Gastroesophageal sphincter (tissue), 4 donors: ENCODE results near the gene TRAM2. TPM values are rescaled to one million over a fixed set of nuclear protein-coding genes. Genes with fewer than 3 reads are reported as not detected.

Source experiments
- ATAC-seq: fragments of 150-250 bp; one replicate; pipeline ENCODE4 v1.9.1; 2016; ENCODE audit warnings: mild to moderate bottlenecking, moderate library complexity
- H3K27ac ChIP-seq, 4 donors: fragments of 200-600 bp; sonication (generic) in 3 of 4; 1 replicate in 3 of 4; 2 replicates in 1 of 4; pipeline ENCODE4 v1.5.1; 2016 to 2019
- H3K27me3 ChIP-seq: fragments of 200-600 bp; sonication (generic); one replicate; pipeline ENCODE4 v1.5.1; 2019
- H3K36me3 ChIP-seq, 2 donors: fragments of 200-600 bp; sonication (generic); one replicate each; pipeline ENCODE4 v1.5.1; 2019; ENCODE audit warnings: control low read depth in 1 of 2
- H3K4me1 ChIP-seq, 3 donors: fragments of 200-600 bp; sonication (generic); 1 replicate in 2 of 3; 2 replicates in 1 of 3; pipeline ENCODE4 v1.5.1; 2016 to 2019; ENCODE audit warnings: control low read depth in 2 of 3
- H3K4me3 ChIP-seq, 2 donors: fragments of 200-600 bp; sonication (generic); one replicate each; pipeline ENCODE4 v1.5.1; 2019; ENCODE audit warnings: mild to moderate bottlenecking in 1 of 2, moderate library complexity in 1 of 2
- H3K9me3 ChIP-seq, 3 donors: fragments of 200-600 bp; sonication (generic); one replicate each; pipeline ENCODE4 v1.5.1; 2017 to 2019; ENCODE audit warnings: control low read depth in 2 of 3
- EP300 ChIP-seq: sonication (generic); formaldehyde crosslinking; IDR thresholded peaks from one replicate; pipeline ENCODE4 v1.6.1; 2017; ENCODE audit warnings: antibody characterized with exemption, mild to moderate bottlenecking
- POLR2A ChIP-seq, 2 donors: fragments of 450-650 bp; IDR thresholded peaks; one replicate each; pipeline ENCODE4 v1.6.1; 2017; ENCODE audit warnings: antibody characterized with exemption in 2 of 2, mild to moderate bottlenecking in 2 of 2, moderate library complexity in 1 of 2
- POLR2AphosphoS5 ChIP-seq: sonication (generic); formaldehyde crosslinking; IDR thresholded peaks from one replicate; pipeline ENCODE4 v1.6.1; 2017; ENCODE audit warnings: antibody characterized with exemption
- WGBS, 2 donors: methylation state at CpG; one replicate each; pipeline ENCODE4 v1.1.5; 2018; ENCODE audit warnings: low coverage in 1 of 2; 5-methylcytosine and 5-hydroxymethylcytosine counted together
- total RNA-seq, 4 donors: library from RNA; depleted of rRNA; stranded (reverse); fragments of >200 nt; gene quantifications; one replicate each; pipeline ENCODE4 v1.1.0, GENCODE V29; 2016
- TF ChIP-seq, protein P1 (sequence below), 4 experiments: fragments of 200-600 bp in 2 of 4; fragments of 450-650 bp in 2 of 4; sonication (generic) in 1 of 4; IDR thresholded peaks; one replicate each; pipeline ENCODE4 v1.5.1; 2017 to 2019; ENCODE audit warnings: antibody characterized with exemption in 4 of 4, mild to moderate bottlenecking in 2 of 4, moderate library complexity in 2 of 4

The TRAM2 gene
- total RNA-seq, 4 donors from 2014 or later = 16.7 to 34.2 (median 25.0) TPM

DNA sequence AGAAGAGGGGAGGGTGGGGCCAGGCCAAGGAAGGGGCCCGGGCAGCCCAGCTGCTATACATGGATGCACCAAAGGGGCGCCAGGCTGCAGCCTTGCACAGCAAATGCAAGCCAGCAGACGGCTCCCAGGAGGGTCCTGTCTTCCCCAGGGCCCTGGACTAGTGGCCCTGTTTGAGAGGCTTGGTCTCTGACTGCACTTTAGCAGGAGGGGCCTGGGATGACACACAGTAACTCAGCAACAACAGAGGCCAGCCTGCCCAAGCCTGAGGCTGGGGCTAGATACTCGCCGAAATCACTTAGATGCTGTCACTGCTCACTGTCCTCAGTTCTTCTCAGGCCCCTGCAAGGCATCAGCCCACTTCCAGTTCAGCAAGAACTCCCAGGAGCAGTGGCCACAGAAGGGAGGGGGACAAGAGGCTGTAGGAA lies 73.5 kb downstream of the TRAM2 start:
- TF ChIP-seq, protein P1, sequence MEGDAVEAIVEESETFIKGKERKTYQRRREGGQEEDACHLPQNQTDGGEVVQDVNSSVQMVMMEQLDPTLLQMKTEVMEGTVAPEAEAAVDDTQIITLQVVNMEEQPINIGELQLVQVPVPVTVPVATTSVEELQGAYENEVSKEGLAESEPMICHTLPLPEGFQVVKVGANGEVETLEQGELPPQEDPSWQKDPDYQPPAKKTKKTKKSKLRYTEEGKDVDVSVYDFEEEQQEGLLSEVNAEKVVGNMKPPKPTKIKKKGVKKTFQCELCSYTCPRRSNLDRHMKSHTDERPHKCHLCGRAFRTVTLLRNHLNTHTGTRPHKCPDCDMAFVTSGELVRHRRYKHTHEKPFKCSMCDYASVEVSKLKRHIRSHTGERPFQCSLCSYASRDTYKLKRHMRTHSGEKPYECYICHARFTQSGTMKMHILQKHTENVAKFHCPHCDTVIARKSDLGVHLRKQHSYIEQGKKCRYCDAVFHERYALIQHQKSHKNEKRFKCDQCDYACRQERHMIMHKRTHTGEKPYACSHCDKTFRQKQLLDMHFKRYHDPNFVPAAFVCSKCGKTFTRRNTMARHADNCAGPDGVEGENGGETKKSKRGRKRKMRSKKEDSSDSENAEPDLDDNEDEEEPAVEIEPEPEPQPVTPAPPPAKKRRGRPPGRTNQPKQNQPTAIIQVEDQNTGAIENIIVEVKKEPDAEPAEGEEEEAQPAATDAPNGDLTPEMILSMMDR (IDR thresholded peaks at IDR 0.05) = no peak
- TF ChIP-seq POLR2A (IDR thresholded peaks at IDR 0.05) (no peak), POLR2AphosphoS5 (no peak), EP300 (no peak)
- Histone ChIP-seq H3K4me1 (peaks cover 0 to 66% (median 19%) of the 10 kb centered on the region in 3 donors), H3K4me3 (no peak overlapping the region), H3K36me3 (peaks cover 0 to 56% of the 10 kb centered on the region in 2 donors), H3K27ac (peak overlapping the region; percentile 15 to 74 (median 74)), H3K27me3 (no peaks in the 10 kb centered on the region), H3K9me3 (no peaks in the 10 kb centered on the region)
- ATAC-seq = no peak
- 86% methylated on average over 3 of the region's 5 CpGs; no CpG with 5 or more reads in 1 of the 2 donors for WGBS, 2 donors

DNA sequence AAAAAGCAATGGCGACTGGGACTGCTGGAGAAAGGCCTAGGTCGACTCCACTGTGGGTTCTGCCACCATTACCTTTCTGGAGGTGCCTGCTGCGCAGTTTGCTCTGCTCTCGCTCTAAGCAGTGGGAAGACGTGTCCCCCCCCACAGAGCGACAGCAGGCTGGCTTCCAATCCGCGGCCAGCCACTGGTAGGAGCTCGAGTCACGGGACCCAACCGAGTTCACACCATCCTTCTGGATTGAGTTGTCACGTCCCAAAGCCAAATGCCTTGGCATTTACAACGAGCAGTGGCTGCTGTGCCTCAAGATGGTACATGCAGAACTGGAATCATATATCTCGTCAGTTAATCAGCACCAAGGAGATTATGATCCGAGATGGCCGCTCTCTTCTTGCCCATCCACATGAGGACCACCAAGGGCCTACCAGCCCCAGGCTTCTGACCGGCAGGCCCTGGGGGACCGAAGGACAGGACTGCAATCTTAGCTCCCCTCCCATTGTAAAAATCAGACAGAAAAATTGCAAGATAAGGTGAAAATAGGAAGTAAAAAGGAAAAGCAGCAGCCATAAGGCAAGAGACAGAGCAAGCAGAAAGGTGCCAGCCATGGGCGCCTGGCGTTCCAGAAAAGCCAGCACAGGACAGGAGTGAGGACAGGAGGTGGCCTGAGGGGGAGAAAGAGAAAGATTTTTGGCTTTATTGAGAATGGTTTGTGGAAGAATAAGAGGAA lies 74.4 kb downstream of the TRAM2 start:
- Histone ChIP-seq H3K27ac (peak overlapping the region in 2 of 4 donors; percentile 74), H3K36me3 (peaks cover 0 to 47% of the 10 kb centered on the region in 2 donors), H3K4me1 (peaks cover 0 to 75% (median 19%) of the 10 kb centered on the region in 3 donors), H3K27me3 (no peaks in the 10 kb centered on the region), H3K9me3 (no peaks in the 10 kb centered on the region), H3K4me3 (no peak overlapping the region)
- ATAC-seq = no peak
- 75 to 90% methylated on average over 10 to 13 of the region's 20 CpGs for WGBS, 2 donors
- TF ChIP-seq POLR2AphosphoS5 = no peak
- no peak for TF ChIP-seq EP300
- TF ChIP-seq POLR2A (IDR thresholded peaks at IDR 0.05) = no peak
- TF ChIP-seq, protein P1 (IDR thresholded peaks at IDR 0.05) = no peak

DNA sequence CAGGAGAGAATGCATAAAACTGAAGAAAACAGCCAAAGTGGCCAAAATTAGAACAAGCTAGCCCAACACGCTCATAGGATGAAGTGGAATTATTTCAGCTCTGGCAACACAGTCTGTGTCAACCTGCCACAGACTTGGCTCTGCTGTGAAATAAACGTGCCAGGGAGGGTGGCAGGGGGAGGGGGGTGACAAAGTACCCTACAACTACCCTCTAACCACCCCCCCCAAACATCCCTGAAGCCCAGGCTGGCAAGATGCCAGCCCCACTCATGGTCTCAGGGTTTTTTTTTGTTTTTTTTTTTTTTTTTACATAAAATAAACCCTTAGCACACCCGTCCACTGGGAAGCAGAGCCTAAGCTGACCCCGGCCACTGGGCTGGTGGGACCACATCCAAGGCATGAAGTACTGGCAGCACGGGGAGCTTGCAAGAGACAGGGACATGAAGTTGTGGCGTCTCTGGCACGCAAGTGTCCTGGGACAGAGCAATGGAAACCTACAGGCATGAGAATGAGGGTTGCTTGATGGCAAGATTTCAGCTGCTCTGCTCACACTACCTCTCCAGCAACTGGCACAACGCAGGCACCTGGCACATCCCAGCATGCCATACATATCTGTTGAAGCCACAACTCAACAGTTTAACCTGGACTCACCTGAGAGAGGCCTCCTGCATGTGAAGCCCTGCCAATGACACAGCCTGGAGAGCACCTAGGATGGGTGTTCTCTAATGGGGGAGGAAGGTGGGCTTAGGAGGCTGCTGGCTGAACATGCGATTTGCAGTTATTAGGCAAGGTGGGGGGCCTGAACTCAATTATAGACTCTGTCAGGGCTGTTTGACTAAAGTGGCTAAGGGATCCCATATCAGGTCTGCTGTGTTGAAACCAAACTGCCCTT lies 76.4 kb downstream of the TRAM2 start:
- H3K27me3 ChIP-seq = no peaks in the 10 kb centered on the region
- peak overlapping the region in 1 of 4 donors; percentile 19 for H3K27ac ChIP-seq
- 57 to 63% methylated on average over 2 to 5 of the region's 9 CpGs for WGBS, 2 donors
- H3K4me3 ChIP-seq = no peak overlapping the region
- peaks cover 0 to 63% (median 19%) of the 10 kb centered on the region in 3 donors for H3K4me1 ChIP-seq
- TF ChIP-seq, protein P1 (IDR thresholded peaks at IDR 0.05) = no peak
- TF ChIP-seq EP300 = no peak
- no peak for TF ChIP-seq POLR2AphosphoS5
- TF ChIP-seq POLR2A (IDR thresholded peaks at IDR 0.05) = no peak
- no peaks in the 10 kb centered on the region for H3K9me3 ChIP-seq
- peaks cover 0 to 28% of the 10 kb centered on the region in 2 donors for H3K36me3 ChIP-seq
- ATAC-seq = no peak

DNA sequence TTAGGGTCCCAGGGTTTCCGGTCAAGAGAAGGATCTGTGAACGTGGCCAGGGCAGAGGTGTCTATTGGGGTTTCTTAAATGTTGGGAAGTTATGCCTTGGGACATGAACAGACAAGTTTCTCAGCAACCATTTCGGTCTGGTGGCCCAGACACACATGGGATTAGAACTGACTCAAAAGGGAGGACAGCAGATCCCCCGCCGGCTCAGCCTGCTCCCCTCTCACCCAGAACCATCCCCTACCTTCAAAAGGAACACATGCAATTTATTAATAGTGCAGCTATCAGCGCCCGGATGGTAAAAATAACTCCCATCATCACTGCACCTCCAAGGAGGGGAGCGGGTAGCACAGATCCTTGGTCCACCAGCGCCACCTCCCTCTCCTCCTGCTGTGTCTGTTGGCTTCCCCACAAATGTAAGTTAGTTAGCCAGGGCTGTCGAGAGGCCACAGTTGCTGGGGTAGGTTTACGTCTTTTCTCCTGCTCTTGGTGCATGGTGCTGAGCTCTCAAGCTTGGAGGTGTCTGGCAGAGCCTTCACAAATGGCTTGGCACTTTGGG lies 77.1 kb downstream of the TRAM2 start:
- WGBS, 2 donors = 86 to 90% methylated on average over 6 of the region's 11 CpGs
- TF ChIP-seq, protein P1 (IDR thresholded peaks at IDR 0.05) = no peak
- Histone ChIP-seq H3K4me1 (peaks cover 0 to 56% (median 16%) of the 10 kb centered on the region in 3 donors), H3K36me3 (peaks cover 0 to 24% of the 10 kb centered on the region in 2 donors), H3K9me3 (no peaks in the 10 kb centered on the region), H3K27me3 (no peaks in the 10 kb centered on the region), H3K4me3 (no peak overlapping the region), H3K27ac (peak overlapping the region in 2 of 4 donors; percentile 19 to 42)
- no peak for ATAC-seq
